Activated CD4-positive, alpha-beta memory T cell treated with anti-CD3 and anti-CD28 coated beads, Interleukin-2, amount 10 ng/mL, durations not matched to agents 7 days and 5 days (primary cell): ENCODE data around the gene PLEKHA6. TPM values are rescaled to one million over a fixed set of nuclear protein-coding genes. Genes with fewer than 3 reads are reported as not detected.
"Not testable (repeated sequence)": the region's sequence is repeated elsewhere in the genome, so short reads cannot be mapped to it uniquely, and the experiment has no call there.

Source experiments
- CTCF ChIA-PET: fragments of 350-600 bp; sonication (Branson Sonifier 250); formaldehyde crosslinking; loops from one replicate; lab custom pipeline; 2021; ENCODE audit warnings: antibody characterized with exemption, inconsistent platforms; lab: Charles Lee
- POLR2A ChIA-PET: fragments of 350-600 bp; sonication (Branson Sonifier 250); formaldehyde crosslinking; loops from one replicate; lab custom pipeline; 2021; ENCODE audit warnings: antibody characterized with exemption; lab: Charles Lee
- DNase-seq: peaks from one replicate; pipeline ENCODE4 v3.0.0-alpha.2; 2020
- H3K27ac Mint-ChIP-seq: one replicate; pipeline ENCODE4 v1.8.0; 2021; ENCODE audit warnings: mild to moderate bottlenecking, mixed read lengths
- H3K27me3 Mint-ChIP-seq: one replicate; pipeline ENCODE4 v1.8.0; 2021; ENCODE audit warnings: mixed read lengths
- H3K36me3 Mint-ChIP-seq: one replicate; pipeline ENCODE4 v1.8.0; 2021; ENCODE audit warnings: low read depth, mixed read lengths
- H3K4me1 Mint-ChIP-seq: one replicate; pipeline ENCODE4 v1.8.0; 2021; ENCODE audit warnings: mixed read lengths
- H3K4me3 Mint-ChIP-seq: one replicate; pipeline ENCODE4 v1.8.0; 2021; ENCODE audit warnings: mild to moderate bottlenecking, mixed read lengths
- H3K9me3 Mint-ChIP-seq: one replicate; pipeline ENCODE4 v1.8.0; 2021; ENCODE audit warnings: mixed read lengths
- total RNA-seq, 2 experiments: library from RNA; stranded (reverse); gene quantifications; one replicate each; pipeline ENCODE4 v1.2.3, GENCODE V29; 2021

Gene PLEKHA6
- total RNA-seq, 2 experiments from 2014 or later: not detected

GRCh38 chr1:204237515-204237914 lies 122.2 kb downstream of the PLEKHA6 start:
- H3K36me3 Mint-ChIP-seq, H3K4me3 Mint-ChIP-seq, H3K4me1 Mint-ChIP-seq, H3K9me3 Mint-ChIP-seq, H3K27ac Mint-ChIP-seq, H3K27me3 Mint-ChIP-seq, CTCF ChIA-PET, DNase-seq: not testable (repeated sequence)
- POLR2A ChIA-PET: interaction anchor here (0.6 kb wide), 1 partner anchor 62 kb away, joined by 3 read pairs; no protein-coding TSS in a partner anchor

GRCh38 chr1:204232526-204232925 lies 127.2 kb downstream of the PLEKHA6 start:
- ChIA-PET POLR2A (no interaction called here), CTCF (interaction anchor here (0.7 kb wide), 1 partner anchor 127 kb away, joined by 4 read pairs; the partner anchor contains the start of gene PLEKHA6)
- peaks cover 10% of the 10 kb centered on the region for H3K27me3 Mint-ChIP-seq
- H3K9me3 Mint-ChIP-seq: no peaks in the 10 kb centered on the region
- H3K27ac Mint-ChIP-seq: no peak overlapping the region
- no peaks in the 10 kb centered on the region for H3K4me1 Mint-ChIP-seq
- no peak for DNase-seq
- H3K4me3 Mint-ChIP-seq: no peak overlapping the region
- H3K36me3 Mint-ChIP-seq: no peaks in the 10 kb centered on the region

DNA sequence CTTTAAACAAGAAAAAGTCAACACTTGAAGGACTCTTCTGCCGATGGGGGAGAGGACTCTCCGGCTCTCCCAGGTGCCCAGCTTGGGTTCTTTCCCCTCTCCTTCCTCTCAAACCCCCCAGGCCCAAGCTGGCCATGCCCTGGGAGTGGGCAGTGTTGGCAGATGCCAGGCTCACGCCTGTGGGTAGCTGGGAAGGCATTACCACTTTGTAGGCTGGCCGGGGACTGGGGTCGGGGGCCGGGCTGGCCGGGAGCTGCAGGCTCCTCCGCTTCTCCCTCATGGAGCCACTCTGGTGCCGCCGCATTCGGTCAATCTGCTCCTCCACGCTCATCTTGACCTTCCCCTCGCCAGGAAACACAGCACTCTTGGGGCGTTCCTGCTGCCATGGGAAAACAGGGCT lies 129.5 kb downstream of the PLEKHA6 start:
- Mint-ChIP-seq H3K4me3 (no peak overlapping the region), H3K9me3 (no peaks in the 10 kb centered on the region), H3K4me1 (no peaks in the 10 kb centered on the region), H3K36me3 (no peaks in the 10 kb centered on the region), H3K27me3 (peaks cover 3% of the 10 kb centered on the region), H3K27ac (no peak overlapping the region)
- CTCF ChIA-PET: no interaction called here
- DNase-seq: no peak
- POLR2A ChIA-PET: no interaction called here

GRCh38 chr1:204228896-204229295 lies 130.8 kb downstream of the PLEKHA6 start:
- ChIA-PET POLR2A (no interaction called here), CTCF (interaction anchor here (1.0 to 1.3 kb wide), 3 partner anchors 22 to 135 kb away, joined by 3 to 4 read pairs (median 3); no protein-coding TSS in a partner anchor)
- Mint-ChIP-seq H3K9me3 (no peaks in the 10 kb centered on the region), H3K27ac (no peak overlapping the region), H3K4me3 (no peak overlapping the region), H3K4me1 (no peaks in the 10 kb centered on the region), H3K36me3 (no peaks in the 10 kb centered on the region), H3K27me3 (peaks cover 3% of the 10 kb centered on the region)
- no peak for DNase-seq

GRCh38 chr1:204227996-204228785 lies 131.5 kb downstream of the PLEKHA6 start:
- Mint-ChIP-seq H3K9me3 (no peaks in the 10 kb centered on the region), H3K4me3 (no peak overlapping the region), H3K36me3 (no peaks in the 10 kb centered on the region), H3K4me1 (no peaks in the 10 kb centered on the region), H3K27ac (no peak overlapping the region), H3K27me3 (peaks cover 3% of the 10 kb centered on the region)
- POLR2A ChIA-PET: no interaction called here
- no peak for DNase-seq
- CTCF ChIA-PET: interaction anchor here (1.0 to 1.3 kb wide), 3 partner anchors 21 to 135 kb away, joined by 3 to 4 read pairs (median 3); no protein-coding TSS in a partner anchor

DNA sequence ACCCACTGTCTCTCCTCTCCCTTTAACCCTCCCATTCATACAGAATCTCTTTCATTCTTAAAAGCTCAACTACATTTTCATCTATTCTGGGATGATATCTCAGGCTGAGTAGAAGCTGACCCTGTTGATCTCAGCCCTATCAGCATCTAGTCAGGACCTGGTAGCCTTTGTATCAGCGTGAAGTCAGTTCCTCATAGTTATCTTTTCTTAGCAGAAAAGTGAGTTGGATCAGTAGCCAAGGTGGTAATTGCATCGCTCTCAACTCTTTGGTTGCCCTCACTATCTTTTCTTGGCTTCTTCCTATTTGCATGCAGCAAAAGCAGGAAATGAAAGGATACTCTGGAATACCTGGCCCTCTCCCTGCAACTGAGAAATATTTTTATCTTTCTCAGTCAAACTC lies 132.4 kb downstream of the PLEKHA6 start:
- Mint-ChIP-seq H3K27me3 (peaks cover 3% of the 10 kb centered on the region), H3K9me3 (no peaks in the 10 kb centered on the region), H3K4me1 (no peaks in the 10 kb centered on the region), H3K36me3 (no peaks in the 10 kb centered on the region), H3K27ac (no peak overlapping the region), H3K4me3 (no peak overlapping the region)
- DNase-seq: no peak
- CTCF ChIA-PET: no interaction called here
- POLR2A ChIA-PET: no interaction called here

DNA sequence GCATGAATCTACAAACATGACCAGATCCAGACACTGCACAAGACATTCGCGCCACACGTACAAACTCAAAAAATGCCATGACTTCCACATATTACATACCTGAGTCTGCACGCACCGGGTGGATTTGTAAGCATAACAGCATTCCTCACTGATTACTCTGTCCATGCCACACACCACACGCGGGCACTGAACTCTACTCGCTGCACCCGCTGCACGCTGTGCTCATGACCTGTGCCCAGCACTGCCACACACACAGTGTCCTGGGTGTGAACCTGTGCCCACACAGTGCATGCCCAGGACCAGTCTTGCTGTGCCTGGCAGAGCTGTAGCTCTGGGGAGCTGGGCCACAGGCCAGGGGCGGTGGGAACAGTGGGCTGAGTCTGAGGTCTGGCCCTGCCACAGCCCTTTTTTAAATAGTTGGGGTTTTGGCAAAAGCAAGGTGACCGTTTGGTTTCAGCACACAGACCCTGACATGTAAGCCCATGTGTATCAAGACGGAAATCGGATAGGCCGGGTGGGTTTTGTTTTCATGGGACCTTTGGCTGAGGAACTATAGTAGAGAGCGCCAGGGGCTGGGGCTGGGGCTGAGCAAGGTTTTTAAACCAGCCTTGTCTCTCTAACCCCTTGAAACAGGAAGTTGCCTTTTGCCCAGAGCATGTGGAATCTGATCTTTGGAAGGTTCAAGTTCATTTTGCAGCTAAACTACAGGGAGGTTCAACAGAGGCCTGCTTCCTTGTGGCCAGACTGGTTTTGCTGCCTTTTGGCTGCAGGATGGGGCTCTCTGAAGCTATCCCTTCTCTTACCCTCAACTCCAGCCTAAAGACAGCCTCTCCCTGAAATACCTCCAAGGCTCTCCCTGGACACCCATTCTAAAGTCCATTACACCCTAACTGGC lies 133.6 kb downstream of the PLEKHA6 start:
- H3K27me3 Mint-ChIP-seq: no peaks in the 10 kb centered on the region
- ChIA-PET POLR2A (no interaction called here), CTCF (no interaction called here)
- H3K4me3 Mint-ChIP-seq: no peak overlapping the region
- H3K27ac Mint-ChIP-seq: no peak overlapping the region
- no peaks in the 10 kb centered on the region for H3K9me3 Mint-ChIP-seq
- H3K36me3 Mint-ChIP-seq: no peaks in the 10 kb centered on the region
- H3K4me1 Mint-ChIP-seq: no peaks in the 10 kb centered on the region
- DNase-seq: no peak

- ChIA-PET CTCF (no interaction called here), POLR2A (no interaction called here)
- Mint-ChIP-seq H3K9me3 (no peaks in the 10 kb centered on the region), H3K4me1 (no peaks in the 10 kb centered on the region), H3K27ac (no peak overlapping the region), H3K4me3 (no peak overlapping the region), H3K27me3 (no peaks in the 10 kb centered on the region), H3K36me3 (no peaks in the 10 kb centered on the region)
- DNase-seq: no peak
Measured at GRCh38 chr1:204224655-204225054, 135.1 kb downstream of the PLEKHA6 start.

- POLR2A ChIA-PET: no interaction called here
Measured at GRCh38 chr1:204223129-204223860, 136.4 kb downstream of the PLEKHA6 start.

DNA sequence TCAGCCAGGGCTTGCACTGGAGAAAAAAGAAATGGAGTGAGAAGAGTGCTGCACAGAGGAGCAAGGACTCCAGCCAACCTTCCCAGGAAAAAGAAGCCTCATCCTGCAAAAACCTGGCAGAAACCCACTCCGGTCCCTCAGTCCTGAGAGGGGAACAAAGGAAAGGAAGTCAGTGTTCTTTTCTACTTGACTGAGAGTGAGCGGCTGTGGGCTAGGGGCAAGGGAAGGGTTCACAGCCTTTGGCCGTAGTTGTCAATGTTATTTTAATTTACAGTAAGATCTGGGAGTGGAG lies 137.0 kb downstream of the PLEKHA6 start:
- CTCF ChIA-PET: no interaction called here
- Mint-ChIP-seq H3K4me1 (no peaks in the 10 kb centered on the region), H3K9me3 (no peaks in the 10 kb centered on the region), H3K27me3 (no peaks in the 10 kb centered on the region), H3K4me3 (no peak overlapping the region), H3K27ac (no peak overlapping the region), H3K36me3 (no peaks in the 10 kb centered on the region)
- no peak for DNase-seq
- POLR2A ChIA-PET: no interaction called here

More at GRCh38 chr1:204223129-204223860, 136.4 kb downstream of the PLEKHA6 start:
- CTCF ChIA-PET: no interaction called here
- no peaks in the 10 kb centered on the region for H3K27me3 Mint-ChIP-seq
- no peaks in the 10 kb centered on the region for H3K36me3 Mint-ChIP-seq
- no peak overlapping the region for H3K4me3 Mint-ChIP-seq
- no peak for DNase-seq
- H3K27ac Mint-ChIP-seq: no peak overlapping the region
- no peaks in the 10 kb centered on the region for H3K4me1 Mint-ChIP-seq
- H3K9me3 Mint-ChIP-seq: no peaks in the 10 kb centered on the region

DNA sequence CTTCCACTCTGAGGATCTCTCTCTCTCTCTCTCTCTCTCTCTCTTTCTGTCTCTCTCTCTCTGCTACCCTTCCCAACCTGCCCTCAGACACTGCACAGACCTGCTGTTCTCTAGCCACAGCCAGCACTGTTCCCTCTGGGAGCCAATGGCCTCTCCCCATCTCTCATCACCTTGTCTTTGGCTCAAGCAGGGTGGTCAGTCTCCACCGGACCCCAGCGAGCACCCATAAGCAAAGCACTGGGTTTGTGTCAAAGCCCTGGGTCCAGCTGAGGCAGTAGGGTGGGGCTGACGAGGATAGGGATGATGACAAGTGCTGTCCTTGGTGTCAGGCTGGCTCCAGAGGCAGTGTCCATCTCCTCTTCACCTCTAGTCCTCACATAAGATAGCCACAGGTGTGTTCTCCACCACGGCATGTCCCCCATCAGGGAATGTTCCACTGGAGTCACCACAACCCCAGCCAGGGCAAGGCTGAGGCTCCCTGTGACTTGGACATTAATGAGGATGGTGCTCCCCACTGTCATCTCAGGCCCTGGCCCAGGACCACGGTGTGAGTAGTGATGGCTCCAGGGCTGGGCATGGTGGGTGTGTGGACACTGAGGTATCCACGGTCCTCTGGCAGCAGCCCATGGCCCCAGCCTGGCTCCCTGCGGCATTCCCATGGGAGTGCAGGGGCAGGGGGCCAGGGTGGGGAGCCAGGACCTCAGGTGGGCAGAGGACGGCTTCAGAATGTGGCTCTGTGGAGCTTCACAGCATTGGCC lies 137.5 kb downstream of the PLEKHA6 start:
- no peaks in the 10 kb centered on the region for H3K4me1 Mint-ChIP-seq
- no peak for DNase-seq
- ChIA-PET POLR2A (no interaction called here), CTCF (no interaction called here)
- H3K9me3 Mint-ChIP-seq: no peaks in the 10 kb centered on the region
- no peak overlapping the region for H3K4me3 Mint-ChIP-seq
- no peaks in the 10 kb centered on the region for H3K36me3 Mint-ChIP-seq
- H3K27ac Mint-ChIP-seq: no peak overlapping the region
- H3K27me3 Mint-ChIP-seq: no peaks in the 10 kb centered on the region

DNA sequence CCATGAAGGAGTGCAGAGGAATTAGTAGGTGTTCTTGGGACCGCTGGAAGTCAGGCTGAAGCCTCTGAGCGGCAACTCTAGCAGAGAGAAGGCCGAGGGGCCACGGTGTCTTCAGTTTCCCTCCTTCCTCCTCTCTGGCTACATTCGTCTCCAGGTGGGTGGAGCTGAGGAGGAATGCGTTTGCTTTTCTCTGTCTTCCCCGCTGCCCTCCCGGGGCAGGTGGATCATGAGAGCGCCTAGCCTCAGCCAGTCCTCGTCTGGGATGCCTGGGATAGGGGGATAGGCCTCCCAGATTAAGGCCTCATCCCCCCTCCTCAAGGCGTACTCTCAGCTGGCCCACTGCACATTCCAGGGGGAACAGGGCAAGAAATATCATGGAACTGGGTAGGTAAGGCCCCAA lies 138.5 kb downstream of the PLEKHA6 start:
- no peaks in the 10 kb centered on the region for H3K4me1 Mint-ChIP-seq
- POLR2A ChIA-PET: no interaction called here
- no peaks in the 10 kb centered on the region for H3K9me3 Mint-ChIP-seq
- H3K27ac Mint-ChIP-seq: no peak overlapping the region
- H3K4me3 Mint-ChIP-seq: no peak overlapping the region
- CTCF ChIA-PET: no interaction called here
- H3K27me3 Mint-ChIP-seq: no peaks in the 10 kb centered on the region
- DNase-seq: no peak
- H3K36me3 Mint-ChIP-seq: no peaks in the 10 kb centered on the region
